CD4-positive, alpha-beta T cell treated with Interleukin-17A for 4 hours (primary cell): ENCODE results near the gene CELA3B.
"Not testable (repeated sequence)": the region's sequence is repeated elsewhere in the genome, so short reads cannot be mapped to it uniquely, and the experiment has no call there.

Experiments
- DNase-seq: peaks from one replicate; pipeline ENCODE4 v3.0.0-alpha.2; 2020; ENCODE audit warnings: mixed read lengths

Gene CELA3B

DNA sequence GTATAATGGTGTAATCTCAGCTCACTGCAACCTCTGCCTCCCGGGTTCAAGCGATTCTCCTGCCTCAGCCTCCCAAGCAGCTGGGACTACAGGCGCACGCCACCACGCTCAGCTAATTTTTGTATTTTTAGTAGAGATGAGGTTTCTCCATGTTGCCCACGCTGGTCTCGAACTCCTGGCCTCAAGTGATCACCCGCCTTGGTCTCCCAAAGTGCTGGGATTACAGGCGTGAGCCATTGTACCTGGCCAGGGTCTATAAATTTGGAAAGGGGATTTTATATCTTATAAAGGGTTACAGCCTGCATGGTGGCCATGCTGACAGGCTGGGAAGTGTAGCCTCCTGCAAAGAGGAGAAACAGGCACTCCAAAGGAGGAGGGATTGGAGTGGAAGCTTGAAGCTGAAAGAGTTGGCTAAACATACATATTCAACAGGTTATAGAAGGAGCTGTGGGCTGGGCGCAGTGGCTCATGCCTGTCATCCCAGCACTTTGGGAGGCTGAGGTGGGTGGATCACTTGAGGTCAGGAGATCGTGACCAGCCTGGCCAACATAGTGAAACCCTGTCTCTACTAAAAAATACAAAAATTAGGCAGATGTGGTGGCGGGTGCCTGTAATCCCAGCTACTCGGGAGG is 37.9 kb downstream of the CELA3B start:
- DNase-seq = not testable (repeated sequence)

DNA sequence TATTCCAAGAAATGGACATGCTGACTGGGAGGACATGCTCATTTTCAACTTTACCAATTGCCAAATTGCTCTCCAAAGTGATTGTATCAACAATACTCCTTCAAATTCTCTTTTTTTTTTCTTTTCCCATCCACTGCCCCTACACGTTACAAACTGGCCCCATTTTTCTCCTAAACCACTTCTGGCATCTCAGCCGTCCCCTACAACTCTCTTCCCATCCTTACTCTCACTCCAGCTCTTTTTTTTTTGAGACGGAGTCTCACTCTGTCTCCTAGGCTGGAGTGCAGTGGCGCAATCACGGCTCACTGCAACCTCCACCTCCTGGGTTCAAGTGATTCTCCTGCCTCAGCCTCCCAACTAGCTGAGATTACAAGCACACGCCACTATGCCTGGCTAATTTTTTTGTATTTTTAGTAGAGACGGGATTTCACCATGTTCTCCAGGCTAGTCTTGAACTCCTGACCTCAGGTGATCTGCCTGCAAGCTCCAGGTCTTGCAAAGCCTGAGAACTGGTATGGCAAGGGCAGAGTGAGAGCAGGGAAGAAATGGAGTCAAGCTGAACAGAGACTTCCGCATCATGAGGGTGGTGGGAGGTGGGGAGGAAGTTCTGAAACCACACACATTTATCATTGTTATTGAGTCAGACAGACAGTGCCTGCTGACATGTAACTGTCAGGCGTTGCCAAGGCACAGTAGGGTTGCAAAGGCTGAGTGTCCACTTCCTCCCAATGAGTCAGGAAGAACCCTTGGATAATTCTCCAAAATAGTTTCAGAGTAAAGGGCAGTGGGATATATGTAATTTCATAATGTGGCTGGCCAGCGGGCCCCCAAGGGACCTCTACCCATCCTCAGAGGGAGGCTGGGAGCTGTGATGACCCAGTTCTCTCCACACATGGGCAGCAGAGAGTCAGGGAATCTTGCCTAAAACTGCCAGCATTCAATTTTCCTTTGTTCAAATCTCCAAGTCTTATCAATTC is 42.0 kb downstream of the CELA3B start:
- DNase-seq = peak; percentile 77

DNA sequence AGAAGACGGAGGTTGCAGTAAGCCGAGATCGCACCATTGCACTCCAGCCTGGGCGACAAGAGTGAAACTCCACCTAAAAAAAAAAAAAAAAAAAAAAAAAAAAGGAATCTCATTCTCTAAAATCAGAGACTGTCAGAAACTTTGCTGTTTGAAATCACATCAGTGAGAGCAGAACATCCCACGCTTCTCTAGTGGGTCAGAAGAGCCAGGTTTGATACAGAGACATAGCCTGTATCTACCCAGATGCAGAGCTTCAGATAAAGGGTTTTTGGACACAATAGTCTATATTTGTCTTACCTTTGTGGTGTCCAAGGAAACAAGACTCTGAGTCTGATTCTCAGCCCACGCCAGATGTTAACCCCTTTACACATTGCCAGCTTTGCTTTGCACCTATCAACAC is 44.2 kb downstream of the CELA3B start:
- DNase-seq = no peak

DNA sequence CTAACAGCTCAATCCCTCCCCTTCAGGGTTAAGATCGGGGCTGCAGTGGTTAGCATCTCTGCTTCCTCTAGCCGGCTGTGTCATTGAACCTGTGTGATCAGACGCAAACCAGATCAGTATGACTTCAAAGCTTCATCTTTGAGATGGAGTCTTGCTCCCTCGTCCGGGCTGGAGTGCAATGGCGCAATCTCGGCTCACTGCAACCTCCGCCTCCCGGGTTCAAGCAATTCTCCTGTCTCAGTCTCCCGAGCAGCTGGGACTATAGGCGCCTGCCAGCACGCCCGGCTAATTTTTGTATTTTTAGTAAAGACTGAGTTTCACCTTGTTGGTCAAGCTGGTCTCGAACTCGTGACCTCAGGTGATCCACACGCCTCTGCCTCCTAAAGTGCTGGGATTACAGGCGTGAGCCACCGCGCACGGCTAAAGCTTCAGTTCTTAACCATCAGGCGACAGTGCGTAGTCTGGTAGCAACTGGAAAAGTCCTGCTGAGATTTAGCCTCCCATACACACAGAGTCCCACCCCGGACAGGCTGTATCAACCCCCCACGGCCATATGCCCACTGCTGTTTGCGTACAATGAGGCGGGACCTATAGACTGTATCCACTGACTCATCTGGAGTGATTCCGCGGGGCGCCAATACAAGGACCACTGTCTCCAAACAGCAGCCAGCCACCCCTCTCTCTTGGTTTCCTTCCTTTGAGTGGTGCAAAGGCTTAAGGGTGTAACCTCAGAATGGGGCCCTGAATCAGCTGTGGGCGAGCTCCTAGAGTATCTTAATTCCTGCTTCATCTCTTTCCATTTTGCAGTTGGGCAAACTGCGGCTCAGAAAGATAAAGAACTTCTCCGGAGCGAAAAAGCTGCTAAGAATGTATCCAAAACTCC is 47.9 kb downstream of the CELA3B start:
- peak; percentile 78 for DNase-seq

DNA sequence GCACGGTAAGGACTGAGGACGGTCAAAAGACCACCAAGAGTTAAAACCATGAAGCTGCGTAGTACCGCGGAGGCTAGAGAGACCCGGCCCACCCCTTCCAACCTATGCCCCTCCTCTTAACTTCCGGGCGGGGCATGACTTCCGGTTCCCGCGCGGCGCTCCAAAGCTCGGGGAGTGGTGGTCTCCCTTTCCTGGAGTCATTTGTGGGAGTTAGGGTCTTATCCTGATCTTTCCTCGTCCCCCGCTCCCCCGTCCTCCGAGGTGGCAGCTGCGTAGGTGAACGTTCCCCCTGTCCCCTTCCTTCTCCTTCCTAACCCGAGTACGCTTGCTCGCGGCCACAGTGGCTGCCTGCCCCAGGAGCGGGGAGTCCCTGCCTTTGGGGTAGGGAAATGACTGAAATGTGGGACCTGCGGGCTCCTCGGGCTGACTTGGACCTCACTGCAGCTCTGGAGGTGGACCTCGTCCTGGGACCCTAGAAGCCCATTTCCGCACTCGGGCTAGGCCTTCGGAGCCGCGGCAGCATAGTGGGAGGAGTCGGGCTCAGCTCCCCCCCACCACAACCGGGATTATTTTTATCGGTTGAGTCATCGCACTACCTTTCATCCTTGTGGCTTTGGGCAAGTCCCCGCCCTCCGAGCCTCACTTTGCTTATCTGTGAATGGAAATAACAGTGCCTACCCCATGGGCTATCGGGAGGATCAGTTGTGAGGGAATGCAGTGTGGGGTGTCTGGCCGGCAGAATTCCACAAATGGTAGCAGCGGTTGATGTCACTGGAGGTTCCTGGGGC is 48.7 kb downstream of the CELA3B start:
- peak; percentile 93 for DNase-seq

DNA sequence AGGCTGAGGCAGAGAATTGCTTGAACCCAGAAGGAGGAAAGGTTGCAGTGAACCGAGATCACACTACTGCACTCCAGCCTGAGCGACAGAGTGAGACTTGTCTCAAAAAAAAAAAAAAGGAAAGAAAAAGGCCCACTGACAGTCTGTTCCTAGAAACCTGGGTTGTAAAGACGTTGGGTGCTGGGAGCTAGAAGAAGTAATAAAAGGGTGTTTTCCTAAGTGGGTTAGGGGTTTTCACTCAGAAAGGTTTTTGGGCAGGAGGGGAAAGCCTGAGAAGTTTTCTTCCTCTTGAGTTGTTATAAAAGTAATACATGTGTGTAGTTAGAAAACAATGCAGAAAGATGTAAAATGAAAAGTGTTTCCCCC is 50.1 kb downstream of the CELA3B start:
- no peak for DNase-seq

DNA sequence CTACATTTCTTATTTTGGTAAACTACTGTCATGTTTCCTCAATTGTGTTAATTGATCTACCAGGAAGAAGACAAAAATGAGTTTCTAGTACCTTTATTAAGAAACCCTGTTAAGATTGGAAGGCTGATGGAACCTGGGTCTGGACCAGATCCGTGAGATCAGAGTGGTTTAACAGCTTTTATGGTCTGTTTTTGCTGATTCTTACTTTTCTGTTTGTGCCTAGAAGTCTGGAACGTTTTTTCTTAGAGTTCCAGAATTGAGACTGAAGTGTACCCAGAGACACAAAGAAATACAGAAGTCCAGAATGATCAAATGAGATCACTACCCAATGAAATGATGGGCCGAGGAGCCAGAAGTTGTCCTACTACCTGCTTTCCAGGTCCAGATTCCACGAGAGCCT is 53.2 kb downstream of the CELA3B start:
- no peak for DNase-seq

DNA sequence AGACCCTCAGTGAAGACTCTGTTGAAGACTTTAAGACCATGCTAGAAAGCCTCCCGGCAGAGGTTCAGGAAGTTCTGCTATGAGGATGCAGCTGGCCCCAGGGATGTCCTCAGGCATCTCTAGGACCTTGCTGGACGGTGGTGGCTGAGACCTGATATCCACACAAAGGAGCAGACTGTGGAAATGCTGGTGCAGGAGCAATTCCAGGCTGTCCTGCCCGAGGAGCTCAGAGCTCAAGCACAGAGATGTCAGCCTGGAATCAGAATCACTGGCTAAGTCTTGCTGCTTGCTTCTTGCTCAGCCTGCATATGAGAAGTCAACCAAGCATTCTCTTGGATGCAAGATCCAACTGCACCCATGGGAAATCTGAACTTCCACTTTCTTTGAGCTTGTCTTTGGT is 53.7 kb downstream of the CELA3B start:
- no peak for DNase-seq

DNA sequence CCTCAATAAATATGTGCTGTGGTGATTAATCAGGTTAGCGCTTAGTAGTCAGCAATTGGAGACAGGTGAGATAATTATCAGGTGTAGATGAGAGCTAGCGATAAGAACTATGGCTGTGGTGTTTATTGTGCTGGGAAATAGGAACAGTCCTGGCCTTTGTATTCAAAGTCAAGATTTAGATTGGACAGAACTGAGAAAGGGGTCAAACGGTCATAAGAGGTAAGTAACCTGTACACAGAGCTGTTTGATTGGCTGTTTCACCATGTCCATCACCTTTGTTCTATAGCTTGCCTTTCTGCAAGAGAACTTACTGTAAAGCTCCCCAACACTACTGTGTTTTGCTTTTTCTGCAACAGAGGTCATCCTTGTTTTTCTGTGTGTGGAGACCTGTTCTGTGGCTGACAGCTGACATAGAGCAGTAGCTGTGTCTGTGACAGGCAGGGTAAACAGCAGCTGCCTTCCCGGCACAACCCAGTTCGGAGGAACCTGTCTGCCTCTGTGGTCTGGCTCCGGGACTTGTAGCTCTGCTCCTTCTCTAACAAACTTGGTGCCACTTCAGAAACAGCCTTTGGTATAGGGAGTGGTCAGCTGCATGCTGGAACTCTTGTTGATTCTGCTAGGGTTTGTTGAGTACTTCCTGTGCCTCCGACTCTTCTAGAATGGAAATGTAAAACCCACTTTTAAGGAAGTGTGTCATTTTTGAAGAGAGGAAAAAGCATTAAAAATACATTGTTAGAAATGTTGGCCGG is 54.6 kb downstream of the CELA3B start:
- peak; percentile 62 for DNase-seq

DNA sequence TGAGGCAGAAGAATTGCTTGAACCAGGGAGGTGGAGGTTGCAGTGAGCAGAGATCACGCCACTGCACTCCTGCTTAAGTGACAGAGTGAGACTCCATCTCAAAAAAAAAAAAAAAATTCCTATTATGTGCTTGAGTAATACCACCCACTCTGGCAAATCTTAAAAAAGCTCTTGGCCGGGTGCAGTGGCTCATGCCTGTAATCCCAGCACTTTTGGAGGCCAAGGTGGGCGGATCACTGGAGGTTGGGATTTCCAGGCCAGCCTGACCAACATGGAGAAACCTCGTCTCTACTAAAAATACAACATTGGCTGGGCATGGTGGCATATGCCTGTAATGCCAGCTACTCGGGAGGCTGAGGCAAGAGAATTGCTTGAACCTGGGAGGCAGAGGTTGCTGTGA is 58.0 kb downstream of the CELA3B start:
- DNase-seq = not testable (repeated sequence)

DNA sequence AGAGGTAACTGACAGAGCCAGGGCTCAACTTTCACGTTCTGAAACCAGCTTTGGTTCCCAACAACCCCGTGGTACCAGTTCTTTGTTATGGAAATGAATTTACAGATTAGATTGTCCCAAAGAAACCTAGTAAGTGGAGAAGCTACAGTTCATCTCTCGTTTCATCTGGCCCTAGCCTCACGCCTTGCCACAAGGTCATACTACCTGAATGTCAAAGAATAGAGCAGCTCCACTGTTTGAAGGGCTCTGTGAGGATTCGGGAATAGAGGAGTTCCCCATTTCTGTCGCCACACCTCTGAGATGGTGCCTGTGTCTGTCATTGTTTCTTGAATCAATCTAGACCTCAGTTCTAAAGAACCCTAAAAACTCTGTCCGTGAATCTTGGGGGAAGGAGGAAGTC is 60.7 kb downstream of the CELA3B start:
- DNase-seq = no peak

DNA sequence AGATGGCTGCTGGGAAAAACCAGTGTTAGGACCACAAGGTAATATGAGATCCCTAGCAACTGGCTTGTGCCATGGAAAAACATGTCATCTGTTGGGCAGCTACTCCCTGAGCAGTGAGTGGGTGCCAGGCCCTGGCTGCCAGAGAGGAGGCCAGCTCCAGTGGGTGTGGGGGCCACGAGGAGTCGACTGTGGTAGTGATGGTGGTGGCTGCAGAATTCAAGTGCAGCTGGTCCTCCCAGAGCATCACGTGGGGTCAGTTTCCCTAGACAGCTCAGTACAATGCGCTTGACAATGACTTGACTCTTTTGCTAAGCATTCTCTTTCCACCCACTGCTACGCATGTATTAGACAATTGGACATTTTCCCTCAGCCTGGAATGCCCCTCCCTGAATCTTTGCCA is 61.2 kb downstream of the CELA3B start:
- DNase-seq = no peak
